Spleen (tissue), 7 donors: Measurements from ENCODE around the gene MS4A5.

ENCODE experiments used
- POLR2A ChIP-seq, 3 donors: fragments of 450-650 bp; IDR thresholded peaks; one replicate each; pipeline ENCODE4 v1.5.1; 2017; ENCODE audit warnings: antibody characterized with exemption in 3 of 3, mild to moderate bottlenecking in 1 of 3
- POLR2AphosphoS5 ChIP-seq, 3 donors: sonication (generic); formaldehyde crosslinking; IDR thresholded peaks; one replicate each; pipeline ENCODE4 v1.5.1; 2017; ENCODE audit warnings: antibody characterized with exemption in 3 of 3
- TF ChIP-seq, protein P1 (sequence below), 11 experiments: fragments of 200-600 bp in 7 of 11; fragments of 450-650 bp in 4 of 11; sonication (generic) in 4 of 11; IDR thresholded peaks in 8 of 11; conservative IDR thresholded peaks in 3 of 11; 1 replicate in 7 of 11; 2 replicates in 4 of 11; pipeline versions ENCODE4 v1.4.0 to v1.8.0; 2016 to 2021; ENCODE audit warnings: antibody characterized with exemption in 11 of 11, inconsistent platforms in 4 of 11, mild to moderate bottlenecking in 1 of 11
- donor health status: DM: no; HTN: no; CAD: no; lungs with moderate emphysema.
- donor health status: DM: no; HTN: no; CAD: no.
- donor health status: DM: no; HTN: no; CAD: no.

DNA sequence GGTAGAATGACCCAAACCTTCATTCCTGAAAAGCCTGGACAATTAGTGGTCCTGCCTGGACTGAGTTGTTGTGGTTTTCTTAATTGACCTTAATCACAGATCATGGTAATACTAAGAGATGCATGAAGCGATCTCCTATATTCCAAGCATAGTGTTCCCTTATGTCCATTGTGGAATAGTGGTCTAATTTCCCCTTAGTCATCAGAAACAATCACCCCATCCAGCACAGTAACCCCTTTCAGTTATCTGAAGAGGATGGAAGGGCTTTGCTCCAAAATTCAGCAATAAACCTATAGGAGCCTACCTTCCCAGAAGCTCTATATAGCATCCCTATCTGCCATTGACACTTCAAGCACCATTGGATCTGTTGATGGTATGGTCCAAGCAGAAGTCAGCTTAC is 6.8 kb upstream of the MS4A5 start:
- TF ChIP-seq, protein P1, sequence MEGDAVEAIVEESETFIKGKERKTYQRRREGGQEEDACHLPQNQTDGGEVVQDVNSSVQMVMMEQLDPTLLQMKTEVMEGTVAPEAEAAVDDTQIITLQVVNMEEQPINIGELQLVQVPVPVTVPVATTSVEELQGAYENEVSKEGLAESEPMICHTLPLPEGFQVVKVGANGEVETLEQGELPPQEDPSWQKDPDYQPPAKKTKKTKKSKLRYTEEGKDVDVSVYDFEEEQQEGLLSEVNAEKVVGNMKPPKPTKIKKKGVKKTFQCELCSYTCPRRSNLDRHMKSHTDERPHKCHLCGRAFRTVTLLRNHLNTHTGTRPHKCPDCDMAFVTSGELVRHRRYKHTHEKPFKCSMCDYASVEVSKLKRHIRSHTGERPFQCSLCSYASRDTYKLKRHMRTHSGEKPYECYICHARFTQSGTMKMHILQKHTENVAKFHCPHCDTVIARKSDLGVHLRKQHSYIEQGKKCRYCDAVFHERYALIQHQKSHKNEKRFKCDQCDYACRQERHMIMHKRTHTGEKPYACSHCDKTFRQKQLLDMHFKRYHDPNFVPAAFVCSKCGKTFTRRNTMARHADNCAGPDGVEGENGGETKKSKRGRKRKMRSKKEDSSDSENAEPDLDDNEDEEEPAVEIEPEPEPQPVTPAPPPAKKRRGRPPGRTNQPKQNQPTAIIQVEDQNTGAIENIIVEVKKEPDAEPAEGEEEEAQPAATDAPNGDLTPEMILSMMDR (IDR thresholded peaks at IDR 0.05 in 8 of 11, conservative IDR thresholded peaks at IDR 0.05 in 3 of 11), result no peak
- TF ChIP-seq POLR2A (IDR thresholded peaks at IDR 0.05) (no peak), POLR2AphosphoS5 (IDR thresholded peaks at IDR 0.05) (no peak)
